CD14-positive monocyte (primary cell): Measurements from ENCODE around the gene SYNPO2L. TPM values are rescaled to one million over a fixed set of nuclear protein-coding genes. Genes with fewer than 3 reads are reported as not detected.
"Not testable (repeated sequence)": the region's sequence is repeated elsewhere in the genome, so short reads cannot be mapped to it uniquely, and the experiment has no call there.

Experiments
- DNase-seq, 3 donors: peaks; one replicate each; pipeline ENCODE4 v3.0.0-alpha.2; 2011 to 2022
- H2AFZ ChIP-seq: 2 replicates; pipeline ENCODE4 v1.6.0; 2012; ENCODE audit warnings: mild to moderate bottlenecking, low read depth, low read length, inconsistent platforms; ENCODE audit not compliant: insufficient read depth, poor library complexity, severe bottlenecking
- H3K27ac ChIP-seq, 2 donors: 1 replicate in 1 of 2; 2 replicates in 1 of 2; pipeline ENCODE4 v1.5.1; 2012 to 2013; ENCODE audit warnings: low read length in 2 of 2, control low read depth in 1 of 2, inconsistent platforms in 1 of 2, low read depth in 1 of 2, mild to moderate bottlenecking in 1 of 2
- H3K27me3 ChIP-seq, 2 donors: one replicate each; pipeline versions ENCODE4 v1.6.0 to v1.6.1; 2011 to 2013; ENCODE audit warnings: low read length in 2 of 2; ENCODE audit not compliant: control insufficient read depth in 2 of 2, insufficient read depth in 2 of 2
- H3K36me3 ChIP-seq, 2 donors: replicated peaks in 1 of 2; 1 replicate in 1 of 2; 2 replicates in 1 of 2; pipeline versions ENCODE4 v1.5.1 to v1.6.1; 2012 to 2013; ENCODE audit warnings: low read length in 2 of 2, control low read depth in 1 of 2, inconsistent platforms in 1 of 2, mild to moderate bottlenecking in 1 of 2; ENCODE audit not compliant: insufficient read depth in 2 of 2, control insufficient read depth in 1 of 2
- H3K4me1 ChIP-seq, 2 donors: 1 replicate in 1 of 2; 2 replicates in 1 of 2; pipeline versions ENCODE4 v1.5.1 to v1.6.1; 2012 to 2013; ENCODE audit warnings: low read length in 2 of 2, control low read depth in 1 of 2, inconsistent platforms in 1 of 2, mild to moderate bottlenecking in 1 of 2, moderate library complexity in 1 of 2; ENCODE audit not compliant: insufficient read depth in 2 of 2, control insufficient read depth in 1 of 2
- H3K4me2 ChIP-seq: replicated peaks from 2 replicates; pipeline ENCODE3; 2012; ENCODE audit warnings: low read length, moderate library complexity, mild to moderate bottlenecking; ENCODE audit not compliant: poor library complexity, severe bottlenecking; ENCODE audit errors: extremely low read depth
- H3K4me3 ChIP-seq, 3 experiments: fragments of 200-600 bp in 1 of 3; sonication (generic) in 1 of 3; replicated peaks in 1 of 3; 1 replicate in 2 of 3; 2 replicates in 1 of 3; pipeline ENCODE4 v1.5.1; 2011 to 2013; ENCODE audit warnings: low read length in 3 of 3, mild to moderate bottlenecking in 3 of 3, control low read depth in 2 of 3, low read depth in 2 of 3, inconsistent platforms in 1 of 3, moderate library complexity in 1 of 3
- H3K79me2 ChIP-seq: 2 replicates; pipeline ENCODE4 v1.6.0; 2012; ENCODE audit warnings: mild to moderate bottlenecking, control low read depth, inconsistent platforms, low read length, moderate library complexity; ENCODE audit not compliant: insufficient read depth
- H3K9ac ChIP-seq: 2 replicates; pipeline ENCODE4 v1.6.0; 2017; ENCODE audit warnings: low read length, mild to moderate bottlenecking; ENCODE audit not compliant: insufficient read depth, poor library complexity, severe bottlenecking
- H3K9me3 ChIP-seq, 2 donors: replicated peaks in 1 of 2; 1 replicate in 1 of 2; 2 replicates in 1 of 2; pipeline versions ENCODE4 v1.5.1 to v1.6.1; 2012 to 2013; ENCODE audit warnings: low read length in 2 of 2, control low read depth in 1 of 2; ENCODE audit not compliant: control insufficient read depth in 1 of 2, insufficient read depth in 1 of 2
- H4K20me1 ChIP-seq: 2 replicates; pipeline ENCODE4 v1.6.0; 2012; ENCODE audit warnings: mild to moderate bottlenecking, low read length, control low read depth, moderate library complexity; ENCODE audit not compliant: insufficient read depth
- H3K27ac Mint-ChIP-seq, 7 donors: one replicate each; pipeline ENCODE4 v1.8.0; 2020; ENCODE audit warnings: mild to moderate bottlenecking in 7 of 7, mixed read lengths in 7 of 7, moderate library complexity in 6 of 7, inconsistent platforms in 2 of 7
- H3K27me3 Mint-ChIP-seq, 3 donors: one replicate each; pipeline ENCODE4 v1.8.0; 2021 to 2022; ENCODE audit warnings: low read depth in 3 of 3, mild to moderate bottlenecking in 3 of 3, mixed read lengths in 3 of 3, moderate library complexity in 3 of 3, inconsistent platforms in 1 of 3
- H3K36me3 Mint-ChIP-seq, 2 donors: one replicate each; pipeline ENCODE4 v1.8.0; 2020; ENCODE audit warnings: mixed read lengths in 2 of 2, inconsistent platforms in 1 of 2, mild to moderate bottlenecking in 1 of 2
- H3K4me1 Mint-ChIP-seq: one replicate; pipeline ENCODE4 v1.8.0; 2020; ENCODE audit warnings: mild to moderate bottlenecking, mixed read lengths
- H3K4me3 Mint-ChIP-seq, 2 donors: one replicate each; pipeline ENCODE4 v1.8.0; 2020; ENCODE audit warnings: mild to moderate bottlenecking in 2 of 2, mixed read lengths in 2 of 2, moderate library complexity in 1 of 2
- H3K9me3 Mint-ChIP-seq, 7 donors: one replicate each; pipeline ENCODE4 v1.8.0; 2020 to 2022; ENCODE audit warnings: mixed read lengths in 7 of 7, mild to moderate bottlenecking in 6 of 7, moderate library complexity in 6 of 7, inconsistent platforms in 2 of 7
- WGBS: methylation state at CpG from one replicate; pipeline ENCODE4 v1.1.5; 2013; ENCODE audit warnings: missing lambda C conversion rate; ENCODE audit not compliant: insufficient coverage; 5-methylcytosine and 5-hydroxymethylcytosine counted together
- intact Hi-C, 2 donors: fragments of 100-400 bp; cut with micrococcal nuclease; formaldehyde crosslinking; loops; one replicate each; pipeline versions ENCODE4 v1.15.0 to v1.15.1; 2023
- polyA plus RNA-seq, 3 donors: library from polyadenylated mRNA; depleted of rRNA in 1 of 3; unstranded in 2 of 3; stranded (reverse) in 1 of 3; fragments of 300-500 nt in 2 of 3; fragments of >200 nt in 1 of 3; fragmentation: Illumina TruSeq in 2 of 3; gene quantifications; 1 replicate in 2 of 3; 2 replicates in 1 of 3; pipeline ENCODE4 v1.2.3, GENCODE V29; 2012 to 2021

Gene SYNPO2L
- polyA plus RNA-seq, 3 donors, result not detected

- H3K27ac Mint-ChIP-seq, H3K4me3 ChIP-seq, intact Hi-C loops, H4K20me1 ChIP-seq, H3K27me3 ChIP-seq, H3K79me2 ChIP-seq, H3K9ac ChIP-seq, H3K4me3 Mint-ChIP-seq, H3K4me1 Mint-ChIP-seq, H2AFZ ChIP-seq, H3K9me3 ChIP-seq, H3K36me3 Mint-ChIP-seq, H3K4me1 ChIP-seq, H3K36me3 ChIP-seq, H3K27me3 Mint-ChIP-seq, DNase-seq, H3K27ac ChIP-seq, H3K4me2 ChIP-seq, H3K9me3 Mint-ChIP-seq: not testable (repeated sequence)
- 100% methylated on average over 4 of the region's 13 CpGs for WGBS
Measured at GRCh38 chr10:73664156-73665040, 8.6 kb upstream of the SYNPO2L start.

GRCh38 chr10:73663621-73664020 is 7.8 kb upstream of the SYNPO2L start:
- intact Hi-C loops, result not testable (repeated sequence)

GRCh38 chr10:73662705-73663104 is 6.9 kb upstream of the SYNPO2L start:
- intact Hi-C loops, H3K27ac ChIP-seq, H3K36me3 ChIP-seq, H3K79me2 ChIP-seq, H3K4me3 ChIP-seq, H3K27me3 Mint-ChIP-seq, H2AFZ ChIP-seq, H3K36me3 Mint-ChIP-seq, H3K4me1 Mint-ChIP-seq, H3K4me2 ChIP-seq, H3K9me3 Mint-ChIP-seq, H3K27me3 ChIP-seq, H4K20me1 ChIP-seq, DNase-seq, H3K4me3 Mint-ChIP-seq, H3K27ac Mint-ChIP-seq, H3K9me3 ChIP-seq, H3K9ac ChIP-seq, H3K4me1 ChIP-seq: not testable (repeated sequence)
- 94% methylated on average over 3 of the region's 7 CpGs for WGBS

More at GRCh38 chr10:73663621-73664020, 7.8 kb upstream of the SYNPO2L start:
- H4K20me1 ChIP-seq, H3K4me2 ChIP-seq, H3K27ac ChIP-seq, H3K4me3 Mint-ChIP-seq, H3K4me1 Mint-ChIP-seq, H2AFZ ChIP-seq, H3K79me2 ChIP-seq, H3K27me3 ChIP-seq, H3K9ac ChIP-seq, H3K9me3 Mint-ChIP-seq, H3K4me1 ChIP-seq, H3K36me3 Mint-ChIP-seq, H3K27ac Mint-ChIP-seq, H3K27me3 Mint-ChIP-seq, H3K36me3 ChIP-seq, DNase-seq, H3K4me3 ChIP-seq, H3K9me3 ChIP-seq: not testable (repeated sequence)
- WGBS, result 87% methylated on average over 9 of the region's 10 CpGs
